ENCODE results near the gene WASHC1.
"Not testable (repeated sequence)": the region's sequence is repeated elsewhere in the genome, so short reads cannot be mapped to it uniquely, and the experiment has no call there.

WASHC1 gene

GRCh38 chr9:11206-11605, 18.1 kb downstream of the WASHC1 start:
- peak; percentile 58 for DNase-seq

GRCh38 chr9:10653-11053, 18.6 kb downstream of the WASHC1 start:
- not testable (repeated sequence) for DNase-seq

GRCh38 chr9:10207-10606, 19.0 kb downstream of the WASHC1 start:
- not testable (repeated sequence) for DNase-seq

All from stimulated activated CD4-positive, alpha-beta T cell treated with anti-CD3 and anti-CD28 coated beads, Interleukin-12 subunit alpha, Interleukin-12 subunit beta, amount 100 ng/mL, for 4 hours (primary cell).